ENCODE measurements around the gene HDGF. TPM values are rescaled to one million over a fixed set of nuclear protein-coding genes. Genes with fewer than 3 reads are reported as not detected.
A peak's percentile ranks its signal among the peaks of the same experiment; 100 is the strongest.

Gene HDGF
- total RNA-seq, 2 donors from 2014 or later: 93.5 to 118 TPM

DNA sequence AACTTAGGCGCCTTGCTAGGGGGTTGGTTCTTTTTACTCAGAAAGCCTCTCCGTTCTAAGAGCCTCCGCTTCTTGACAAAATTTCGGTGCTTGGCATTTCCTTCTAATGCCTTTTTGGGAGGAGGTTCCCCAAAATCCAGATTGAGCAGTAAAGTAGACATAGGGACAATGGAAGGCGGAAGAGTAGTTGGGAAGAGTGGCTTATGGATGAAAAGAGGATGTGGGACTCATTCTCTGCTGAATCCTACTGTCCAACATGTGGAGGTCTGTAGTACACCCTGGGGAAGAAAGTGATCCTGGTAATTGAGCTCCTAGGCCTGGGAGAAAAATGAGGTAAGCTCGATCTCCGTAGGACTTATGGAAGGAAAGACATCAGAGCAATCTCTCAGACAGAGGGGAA, 24.0 kb downstream of the HDGF start:
- H3K9me3 ChIP-seq: no peaks in the 10 kb centered on the region
- H3K4me1 ChIP-seq (ENCODE audit: control insufficient read depth in 1 of 2, low read depth in 2 of 2): peaks cover 27 to 57% of the 10 kb centered on the region in 2 donors
- H3K4me3 ChIP-seq: peak overlapping the region; percentile 80
- H3K36me3 ChIP-seq: peaks cover 21% of the 10 kb centered on the region
- ATAC-seq (ENCODE audit: insufficient number of reproducible peaks, low FRiP score, low read depth): no peak
- no peak for DNase-seq (ENCODE audit: low spot score)
- TF ChIP-seq, protein P1, sequence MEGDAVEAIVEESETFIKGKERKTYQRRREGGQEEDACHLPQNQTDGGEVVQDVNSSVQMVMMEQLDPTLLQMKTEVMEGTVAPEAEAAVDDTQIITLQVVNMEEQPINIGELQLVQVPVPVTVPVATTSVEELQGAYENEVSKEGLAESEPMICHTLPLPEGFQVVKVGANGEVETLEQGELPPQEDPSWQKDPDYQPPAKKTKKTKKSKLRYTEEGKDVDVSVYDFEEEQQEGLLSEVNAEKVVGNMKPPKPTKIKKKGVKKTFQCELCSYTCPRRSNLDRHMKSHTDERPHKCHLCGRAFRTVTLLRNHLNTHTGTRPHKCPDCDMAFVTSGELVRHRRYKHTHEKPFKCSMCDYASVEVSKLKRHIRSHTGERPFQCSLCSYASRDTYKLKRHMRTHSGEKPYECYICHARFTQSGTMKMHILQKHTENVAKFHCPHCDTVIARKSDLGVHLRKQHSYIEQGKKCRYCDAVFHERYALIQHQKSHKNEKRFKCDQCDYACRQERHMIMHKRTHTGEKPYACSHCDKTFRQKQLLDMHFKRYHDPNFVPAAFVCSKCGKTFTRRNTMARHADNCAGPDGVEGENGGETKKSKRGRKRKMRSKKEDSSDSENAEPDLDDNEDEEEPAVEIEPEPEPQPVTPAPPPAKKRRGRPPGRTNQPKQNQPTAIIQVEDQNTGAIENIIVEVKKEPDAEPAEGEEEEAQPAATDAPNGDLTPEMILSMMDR (IDR thresholded peaks at IDR 0.05): no peak
- no peaks in the 10 kb centered on the region for H3K27me3 ChIP-seq (replicated peaks; ENCODE audit: insufficient read depth)
- H3K27ac ChIP-seq: peak overlapping the region; percentile 97 to 99

DNA sequence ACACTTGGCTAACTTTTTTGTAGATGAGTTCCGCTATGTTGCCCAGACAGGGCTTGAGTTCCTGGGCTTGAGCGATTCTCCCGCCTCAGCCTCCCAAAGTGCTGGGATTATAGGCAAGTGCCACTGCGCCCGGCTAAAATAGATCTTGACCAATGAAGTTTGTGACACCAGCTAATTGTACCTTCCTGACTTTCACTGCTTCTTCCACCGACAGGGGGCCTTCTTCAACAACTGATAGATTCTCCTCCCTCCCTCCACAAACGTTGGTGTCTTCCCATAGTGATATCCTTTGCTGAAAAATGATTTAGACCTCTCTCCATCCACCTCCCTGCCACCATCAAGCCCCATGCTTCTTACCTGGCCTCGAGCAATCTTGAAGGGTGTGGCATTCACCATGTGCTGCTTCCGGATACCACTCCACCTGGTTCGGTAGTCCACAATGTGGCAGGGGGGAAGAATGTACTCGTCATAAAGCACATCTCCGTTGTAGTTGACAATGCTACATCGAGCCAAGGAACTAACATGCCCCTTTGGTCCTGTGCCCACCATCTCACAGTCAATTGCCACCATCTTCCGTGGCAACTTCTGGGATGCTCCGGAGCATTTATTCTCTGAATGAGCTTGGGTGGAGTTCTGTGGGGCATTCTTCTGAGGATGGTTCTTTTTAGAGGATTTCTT, 24.8 kb downstream of the HDGF start:
- Histone ChIP-seq H3K27me3 (replicated peaks; ENCODE audit: insufficient read depth) (no peaks in the 10 kb centered on the region), H3K27ac (no peak overlapping the region), H3K36me3 (peaks cover 25% of the 10 kb centered on the region), H3K9me3 (no peaks in the 10 kb centered on the region), H3K4me3 (peak overlapping the region; percentile 80), H3K4me1 (ENCODE audit: control insufficient read depth in 1 of 2, low read depth in 2 of 2) (peaks cover 27 to 57% of the 10 kb centered on the region in 2 donors)
- ATAC-seq (ENCODE audit: insufficient number of reproducible peaks, low FRiP score, low read depth) (no peak), DNase-seq (ENCODE audit: low spot score) (no peak)
- TF ChIP-seq, protein P1 (IDR thresholded peaks at IDR 0.05): peak; percentile 36

DNA sequence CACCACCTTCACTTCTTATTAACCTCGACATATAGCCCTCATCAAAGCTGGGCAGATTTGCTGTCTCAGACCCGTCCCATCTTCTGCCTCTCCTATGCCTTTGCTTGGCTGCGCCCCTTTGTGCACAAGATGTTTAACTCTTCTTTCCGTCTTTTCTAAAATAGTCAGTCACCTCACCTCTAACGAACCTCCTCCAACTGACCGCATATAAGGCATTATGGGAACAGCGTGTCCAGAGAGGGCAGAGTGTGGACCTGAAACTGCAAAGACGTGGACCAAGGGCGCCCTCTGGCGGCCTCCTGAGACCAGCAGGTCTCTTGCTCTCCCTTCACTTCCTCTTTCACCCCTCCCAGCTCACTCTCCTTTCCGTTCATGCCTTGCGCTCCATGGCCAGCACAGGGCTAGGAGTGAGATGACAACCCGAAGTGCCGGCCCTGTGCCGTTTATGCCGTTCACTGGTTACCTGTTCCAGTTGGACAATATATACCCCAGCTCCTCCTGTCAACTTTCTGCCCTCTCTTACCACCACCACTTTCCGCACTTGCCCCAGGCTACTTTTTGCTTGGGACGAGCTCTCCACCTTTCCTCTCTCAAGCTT, 25.7 kb downstream of the HDGF start:
- DNase-seq (ENCODE audit: low spot score): no peak
- H3K27ac ChIP-seq: no peak overlapping the region
- H3K4me1 ChIP-seq (ENCODE audit: control insufficient read depth in 1 of 2, low read depth in 2 of 2): peaks cover 27 to 57% of the 10 kb centered on the region in 2 donors
- H3K27me3 ChIP-seq (replicated peaks; ENCODE audit: insufficient read depth): no peaks in the 10 kb centered on the region
- no peaks in the 10 kb centered on the region for H3K9me3 ChIP-seq
- peak overlapping the region; percentile 80 for H3K4me3 ChIP-seq
- H3K36me3 ChIP-seq: peaks cover 33% of the 10 kb centered on the region
- peak; percentile 42 for ATAC-seq (ENCODE audit: insufficient number of reproducible peaks, low FRiP score, low read depth)
- TF ChIP-seq, protein P1 (IDR thresholded peaks at IDR 0.05): peak; percentile 90

DNA sequence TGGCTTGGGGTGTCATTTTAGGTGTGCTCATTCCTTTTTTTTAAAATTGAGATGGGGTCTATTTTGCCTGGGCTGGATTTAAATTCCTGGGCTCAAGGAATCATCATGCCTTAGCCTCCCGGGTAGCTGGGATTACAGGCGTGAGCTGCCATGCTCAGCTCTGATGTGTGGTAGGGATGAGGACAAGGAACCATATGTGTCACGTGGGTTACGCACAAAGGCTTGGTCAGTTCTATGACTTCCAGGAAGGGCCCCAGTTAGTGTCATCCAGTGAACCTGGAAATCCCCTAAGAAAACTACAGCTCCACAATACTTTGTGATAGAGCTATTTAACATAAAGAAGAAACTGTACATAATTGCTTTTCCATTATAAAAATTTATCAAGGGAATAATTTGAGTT, 29.9 kb downstream of the HDGF start:
- no peaks in the 10 kb centered on the region for H3K9me3 ChIP-seq
- TF ChIP-seq, protein P1 (IDR thresholded peaks at IDR 0.05): no peak
- H3K4me3 ChIP-seq: no peak overlapping the region
- no peak for ATAC-seq (ENCODE audit: insufficient number of reproducible peaks, low FRiP score, low read depth)
- no peak for DNase-seq (ENCODE audit: low spot score)
- no peaks in the 10 kb centered on the region for H3K27me3 ChIP-seq (replicated peaks; ENCODE audit: insufficient read depth)
- peaks cover 38% of the 10 kb centered on the region for H3K36me3 ChIP-seq
- H3K4me1 ChIP-seq (ENCODE audit: control insufficient read depth in 1 of 2, low read depth in 2 of 2): peaks cover 16 to 28% of the 10 kb centered on the region in 2 donors
- H3K27ac ChIP-seq: no peak overlapping the region

DNA sequence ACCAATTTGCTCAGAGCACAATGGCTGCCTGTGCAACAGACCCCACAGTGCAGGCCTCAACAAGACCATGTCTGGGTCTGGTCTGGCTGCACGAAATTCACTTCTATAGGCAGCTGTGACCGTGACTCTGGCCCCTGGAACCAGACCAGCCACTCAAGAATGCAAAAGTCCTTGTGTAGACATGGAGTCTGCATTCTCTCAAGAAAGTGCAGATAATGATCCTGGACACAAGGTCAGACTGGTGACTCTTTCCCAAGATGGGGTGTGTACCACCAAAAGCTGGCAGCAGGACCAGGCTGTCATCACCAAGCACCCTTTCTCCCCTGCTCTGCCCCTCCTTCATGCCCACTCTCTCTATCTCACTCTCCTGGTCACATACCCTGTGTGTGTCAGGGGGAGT, 30.3 kb downstream of the HDGF start:
- TF ChIP-seq, protein P1 (IDR thresholded peaks at IDR 0.05): no peak
- ATAC-seq (ENCODE audit: insufficient number of reproducible peaks, low FRiP score, low read depth): no peak
- no peaks in the 10 kb centered on the region for H3K9me3 ChIP-seq
- no peak for DNase-seq (ENCODE audit: low spot score)
- no peak overlapping the region for H3K27ac ChIP-seq
- H3K4me3 ChIP-seq: no peak overlapping the region
- H3K4me1 ChIP-seq (ENCODE audit: control insufficient read depth in 1 of 2, low read depth in 2 of 2): peaks cover 11 to 23% of the 10 kb centered on the region in 2 donors
- peaks cover 38% of the 10 kb centered on the region for H3K36me3 ChIP-seq
- no peaks in the 10 kb centered on the region for H3K27me3 ChIP-seq (replicated peaks; ENCODE audit: insufficient read depth)
